Upper lobe of right lung (tissue), 1 donor: Measurements from ENCODE around the gene CERK. TPM values are rescaled to one million over a fixed set of nuclear protein-coding genes. Genes with fewer than 3 reads are reported as not detected.

Experiments
- ATAC-seq: fragments of 200-7000 bp; cut with Tn5 transposase; one replicate; pipeline ENCODE4 v1.9.1; 2020; ENCODE audit warnings: mild to moderate bottlenecking, moderate library complexity
- DNase-seq: peaks from one replicate; pipeline ENCODE4 v3.0.0-alpha.2; 2020
- H3K27ac ChIP-seq: fragments of 200-600 bp; one replicate; pipeline ENCODE4 v1.8.0; 2022
- H3K27me3 ChIP-seq: fragments of 200-600 bp; one replicate; pipeline ENCODE4 v1.8.0; 2022; ENCODE audit warnings: mild to moderate bottlenecking
- H3K36me3 ChIP-seq: fragments of 200-600 bp; one replicate; pipeline ENCODE4 v1.8.0; 2022
- H3K4me1 ChIP-seq: fragments of 200-600 bp; one replicate; pipeline ENCODE4 v1.8.0; 2022
- H3K4me3 ChIP-seq: fragments of 200-600 bp; one replicate; pipeline ENCODE4 v1.8.0; 2022; ENCODE audit warnings: mild to moderate bottlenecking
- H3K9me3 ChIP-seq: fragments of 200-600 bp; one replicate; pipeline ENCODE4 v1.8.0; 2022
- intact Hi-C: fragments of 100-400 bp; cut with DNase I; formaldehyde crosslinking; loops from one replicate; pipeline ENCODE4 v1.11.0; 2022
- total RNA-seq: library from RNA; stranded (reverse); fragmentation: NEBNext Ultra II Directional; extraction: Animal tissue kit (Norgen Biotek cat#: 25700); gene quantifications from one replicate; pipeline ENCODE4 v1.2.1, GENCODE V29; 2021
- TF ChIP-seq, protein P1 (sequence below): fragments of 200-600 bp; IDR thresholded peaks from one replicate; pipeline ENCODE4 v1.8.0; 2022; ENCODE audit warnings: antibody characterized with exemption
- donor health status: DM: no; HTN: yes; CAD: no; lungs with severe emphysema.

Gene CERK
- total RNA-seq, 1 donor from 2014 or later = 28.1 TPM

DNA sequence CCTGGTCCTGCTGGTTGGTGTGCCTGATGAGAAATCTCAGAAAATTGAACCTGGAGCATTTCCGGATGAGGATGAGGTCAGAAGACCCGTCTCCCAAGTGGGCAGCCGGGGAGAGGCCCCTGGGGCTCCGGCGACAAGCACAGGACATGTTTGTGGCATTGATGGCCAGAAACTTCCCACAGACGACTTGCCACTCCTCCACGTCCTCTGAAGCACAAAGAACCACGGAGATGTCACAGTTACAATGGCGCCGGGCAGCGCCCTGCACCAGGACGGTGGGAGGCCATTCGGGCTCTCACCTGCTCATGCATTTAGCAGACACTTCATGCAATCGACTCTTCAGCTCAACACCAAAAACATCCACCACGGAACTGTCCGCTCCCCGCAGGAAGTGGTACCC, 46.5 kb downstream of the CERK start:
- Histone ChIP-seq H3K27ac (no peak overlapping the region), H3K4me3 (no peak overlapping the region), H3K4me1 (peaks cover 1% of the 10 kb centered on the region), H3K27me3 (no peaks in the 10 kb centered on the region), H3K36me3 (peaks cover 92% of the 10 kb centered on the region), H3K9me3 (no peaks in the 10 kb centered on the region)
- ATAC-seq (no peak), DNase-seq (no peak)
- intact Hi-C loops = no loop called here
- TF ChIP-seq, protein P1, sequence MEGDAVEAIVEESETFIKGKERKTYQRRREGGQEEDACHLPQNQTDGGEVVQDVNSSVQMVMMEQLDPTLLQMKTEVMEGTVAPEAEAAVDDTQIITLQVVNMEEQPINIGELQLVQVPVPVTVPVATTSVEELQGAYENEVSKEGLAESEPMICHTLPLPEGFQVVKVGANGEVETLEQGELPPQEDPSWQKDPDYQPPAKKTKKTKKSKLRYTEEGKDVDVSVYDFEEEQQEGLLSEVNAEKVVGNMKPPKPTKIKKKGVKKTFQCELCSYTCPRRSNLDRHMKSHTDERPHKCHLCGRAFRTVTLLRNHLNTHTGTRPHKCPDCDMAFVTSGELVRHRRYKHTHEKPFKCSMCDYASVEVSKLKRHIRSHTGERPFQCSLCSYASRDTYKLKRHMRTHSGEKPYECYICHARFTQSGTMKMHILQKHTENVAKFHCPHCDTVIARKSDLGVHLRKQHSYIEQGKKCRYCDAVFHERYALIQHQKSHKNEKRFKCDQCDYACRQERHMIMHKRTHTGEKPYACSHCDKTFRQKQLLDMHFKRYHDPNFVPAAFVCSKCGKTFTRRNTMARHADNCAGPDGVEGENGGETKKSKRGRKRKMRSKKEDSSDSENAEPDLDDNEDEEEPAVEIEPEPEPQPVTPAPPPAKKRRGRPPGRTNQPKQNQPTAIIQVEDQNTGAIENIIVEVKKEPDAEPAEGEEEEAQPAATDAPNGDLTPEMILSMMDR = no peak

DNA sequence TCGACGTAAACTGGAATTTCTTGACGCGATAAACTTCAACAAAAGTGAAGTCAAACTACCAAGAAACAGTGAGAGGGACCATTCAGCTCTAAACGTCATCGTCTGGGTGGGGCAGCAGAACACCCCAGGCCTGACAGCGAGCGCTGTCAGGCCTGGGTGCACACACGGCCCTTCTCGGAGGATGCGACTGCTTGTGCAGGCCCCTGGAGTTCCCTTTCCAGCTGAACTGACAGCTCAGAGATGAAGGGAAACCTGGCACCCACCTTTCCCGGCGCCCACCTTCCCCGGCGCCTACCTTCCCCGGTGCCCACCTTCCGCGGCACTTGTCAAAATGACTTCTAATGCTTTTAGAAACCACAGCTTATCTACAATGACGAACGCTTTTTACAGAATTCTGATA, 47.9 kb downstream of the CERK start:
- intact Hi-C loops = no loop called here
- Histone ChIP-seq H3K9me3 (no peaks in the 10 kb centered on the region), H3K27ac (no peak overlapping the region), H3K27me3 (no peaks in the 10 kb centered on the region), H3K4me1 (peaks cover 15% of the 10 kb centered on the region), H3K4me3 (no peak overlapping the region), H3K36me3 (peaks cover 90% of the 10 kb centered on the region)
- DNase-seq (no peak), ATAC-seq (no peak)
- TF ChIP-seq, protein P1 = no peak

DNA sequence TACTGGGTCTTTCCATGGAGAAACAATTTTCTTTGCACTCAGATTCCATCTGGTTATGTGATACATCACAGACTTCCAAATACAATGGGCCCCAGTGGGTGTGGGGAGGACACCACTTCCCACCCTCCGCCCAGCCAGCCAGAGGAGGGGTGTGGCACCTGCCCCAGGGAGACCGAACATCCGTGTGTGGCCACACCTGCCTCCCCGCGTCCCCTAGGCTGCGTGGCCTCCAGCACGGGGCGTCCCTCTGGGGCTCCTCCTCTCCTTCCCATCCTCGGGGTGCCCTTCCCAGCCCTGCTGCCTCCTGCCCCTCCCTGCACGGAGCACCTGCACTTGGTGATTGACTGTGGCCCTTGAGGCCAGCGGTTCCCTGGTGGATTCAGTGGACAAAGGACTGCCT, 49.1 kb downstream of the CERK start:
- TF ChIP-seq, protein P1 = no peak
- Histone ChIP-seq H3K27ac (no peak overlapping the region), H3K9me3 (no peaks in the 10 kb centered on the region), H3K27me3 (no peaks in the 10 kb centered on the region), H3K4me3 (no peak overlapping the region), H3K36me3 (peaks cover 80% of the 10 kb centered on the region), H3K4me1 (peaks cover 24% of the 10 kb centered on the region)
- DNase-seq (no peak), ATAC-seq (peak; percentile 10)
- intact Hi-C loops = no loop called here

DNA sequence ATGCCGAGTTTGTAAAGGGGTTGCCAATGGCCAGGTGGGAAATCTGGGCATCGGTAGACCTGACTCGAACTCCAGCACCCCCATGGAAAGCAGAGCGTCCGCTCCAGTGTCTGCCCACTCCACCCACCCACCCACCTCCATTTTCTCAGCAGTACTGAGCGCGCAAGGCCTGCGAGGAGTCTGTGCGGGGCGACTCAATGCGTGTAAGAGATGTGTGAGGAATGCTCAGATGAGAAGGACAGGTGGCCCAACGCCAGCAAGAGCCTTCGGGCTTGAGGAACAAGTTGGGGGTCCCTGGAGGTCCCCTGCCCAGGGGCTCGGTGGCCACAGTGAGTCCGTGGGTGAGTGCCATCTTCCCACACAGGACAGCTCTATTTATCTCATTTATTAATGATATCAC, 50.6 kb downstream of the CERK start:
- no peaks in the 10 kb centered on the region for H3K27me3 ChIP-seq
- H3K36me3 ChIP-seq = peaks cover 69% of the 10 kb centered on the region
- intact Hi-C loops = no loop called here
- no peak overlapping the region for H3K27ac ChIP-seq
- peaks cover 24% of the 10 kb centered on the region for H3K4me1 ChIP-seq
- H3K4me3 ChIP-seq = no peak overlapping the region
- TF ChIP-seq, protein P1 = no peak
- H3K9me3 ChIP-seq = no peaks in the 10 kb centered on the region
- DNase-seq (no peak), ATAC-seq (no peak)

DNA sequence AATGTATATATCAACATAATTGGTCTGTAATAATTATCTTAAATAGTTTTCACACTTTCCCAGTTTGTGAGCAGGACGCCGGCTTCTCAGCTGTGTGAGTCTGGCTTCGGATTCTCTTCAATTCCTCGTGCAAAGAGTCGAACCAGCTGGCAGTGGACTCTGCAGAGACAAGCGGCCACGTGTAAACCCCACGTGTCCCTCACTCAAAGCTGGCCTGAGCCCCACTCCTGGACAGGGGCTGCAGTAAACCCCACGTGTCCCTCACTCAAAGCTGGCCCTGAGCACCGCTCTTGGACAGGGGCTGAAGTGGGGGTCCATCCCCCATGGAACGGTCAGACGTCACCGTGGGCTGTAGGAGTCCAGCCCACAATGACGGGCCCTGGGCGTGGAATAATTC, 51.0 kb downstream of the CERK start:
- no peak overlapping the region for H3K4me3 ChIP-seq
- DNase-seq = no peak
- intact Hi-C loops = no loop called here
- TF ChIP-seq, protein P1 = no peak
- no peaks in the 10 kb centered on the region for H3K9me3 ChIP-seq
- H3K4me1 ChIP-seq = peaks cover 24% of the 10 kb centered on the region
- peaks cover 69% of the 10 kb centered on the region for H3K36me3 ChIP-seq
- H3K27ac ChIP-seq = no peak overlapping the region
- no peaks in the 10 kb centered on the region for H3K27me3 ChIP-seq
- ATAC-seq = no peak
